Activated CD4-positive, alpha-beta T cell treated with anti-CD3 and anti-CD28 coated beads, Interleukin-2, amount 50 U/mL, for 1 hour (primary cell): ENCODE data around the gene SPRED2.
A peak's percentile ranks its signal among the peaks of the same experiment; 100 is the strongest.

Source experiments
- DNase-seq: peaks from one replicate; pipeline ENCODE4 v3.0.0-alpha.2; 2020

Gene SPRED2

DNA sequence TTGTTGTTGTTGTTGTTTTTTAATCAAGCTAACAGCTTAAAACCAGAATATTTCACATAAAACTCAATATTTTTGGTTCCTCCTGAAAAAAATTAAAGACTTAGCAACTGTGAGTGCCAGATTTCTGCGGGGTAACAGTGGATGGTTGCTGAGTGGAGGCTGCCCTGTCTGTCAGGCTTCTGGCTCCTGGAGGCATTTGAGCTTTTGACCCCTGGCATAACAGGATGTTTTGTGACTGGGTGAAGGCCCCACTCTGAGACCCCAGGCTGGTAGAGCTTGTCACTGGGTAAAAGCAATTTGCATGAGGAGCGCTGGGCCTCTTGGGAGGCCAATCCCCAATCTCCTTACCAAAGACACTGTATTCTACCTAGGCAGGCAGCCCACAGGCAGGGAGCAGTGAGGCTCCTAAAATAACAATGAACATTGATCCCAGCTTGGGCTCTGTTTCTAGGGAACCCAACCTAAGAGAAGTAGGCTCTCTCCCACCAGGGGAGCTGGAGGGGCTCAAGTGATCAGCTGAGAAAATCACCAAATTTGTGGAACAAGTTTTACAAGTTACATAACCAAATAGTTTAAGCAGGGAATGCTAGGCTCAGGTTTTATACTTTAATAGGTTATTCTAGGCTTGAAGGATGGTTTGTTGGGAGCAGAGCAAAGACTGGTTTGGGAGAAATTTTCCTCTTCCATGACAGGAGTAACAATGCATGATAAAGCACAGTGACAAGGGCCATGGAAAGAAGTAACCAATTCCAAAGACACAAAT lies 5.9 kb upstream of the SPRED2 start:
- no peak for DNase-seq

- DNase-seq = no peak
These were observed 5.2 kb upstream of the SPRED2 start for GRCh38 chr2:65437392-65438135.

- DNase-seq = no peak
These were observed 4.4 kb upstream of the SPRED2 start for GRCh38 chr2:65436824-65437221.

DNA sequence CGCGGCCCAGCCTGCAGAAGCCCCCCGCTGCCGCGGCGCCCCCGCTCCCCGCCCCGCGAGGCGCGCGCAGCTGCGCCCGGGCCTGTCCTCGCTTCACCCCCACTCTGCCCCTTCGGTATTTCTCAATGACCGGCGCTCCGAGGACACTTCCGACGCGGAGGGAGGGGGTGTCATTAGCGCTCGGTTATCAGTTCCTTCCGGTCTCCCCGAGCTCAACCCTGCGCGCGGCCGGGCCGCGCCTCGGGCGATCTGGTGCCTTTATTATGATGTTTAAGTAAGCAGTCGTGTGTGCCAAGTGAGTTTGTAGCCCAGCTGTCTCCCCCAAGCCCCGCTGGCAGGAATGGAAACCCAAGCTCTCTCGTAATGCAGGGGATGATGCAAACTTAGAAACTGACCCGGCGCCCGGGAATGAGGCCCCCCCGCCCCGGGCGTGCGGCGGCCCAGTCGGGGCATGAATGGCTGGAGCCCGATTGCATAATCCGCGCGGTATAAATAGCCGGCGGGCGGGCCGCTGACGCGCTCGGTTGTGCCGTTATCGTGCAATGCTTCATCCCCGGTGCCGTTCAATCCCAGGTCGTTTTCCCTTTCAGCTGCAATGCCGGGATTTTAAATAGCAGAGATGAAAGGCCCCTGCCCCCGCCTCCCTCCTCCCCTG lies 3.9 kb upstream of the SPRED2 start:
- no peak for DNase-seq

DNA sequence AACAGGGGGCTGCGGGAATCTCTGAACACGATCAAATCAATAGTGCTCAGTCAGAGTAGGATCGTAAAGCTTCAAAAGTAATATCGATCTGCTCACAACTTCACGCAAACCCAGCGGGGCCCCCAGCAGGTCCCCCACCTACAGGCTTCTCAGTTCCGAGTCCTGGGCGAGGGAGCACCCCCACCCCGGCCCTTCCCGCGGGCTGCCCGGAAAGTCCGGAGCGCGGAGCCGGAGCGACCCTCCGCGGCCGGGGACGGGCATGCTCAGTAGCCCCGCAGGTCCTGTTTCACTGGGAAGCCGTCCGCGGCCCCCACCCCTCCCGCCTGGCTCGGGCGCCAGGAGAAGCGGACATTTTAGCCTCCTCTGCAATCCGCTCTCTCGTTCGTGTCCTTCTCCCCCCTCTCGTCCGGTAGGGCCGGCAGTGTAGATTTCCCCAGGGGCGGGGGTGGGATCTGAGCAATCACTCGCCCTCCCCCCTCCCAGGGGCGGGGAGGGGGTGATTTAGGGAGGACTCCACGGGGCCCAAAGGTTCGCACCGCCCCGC lies 3.3 kb upstream of the SPRED2 start:
- peak; percentile 16 for DNase-seq

DNA sequence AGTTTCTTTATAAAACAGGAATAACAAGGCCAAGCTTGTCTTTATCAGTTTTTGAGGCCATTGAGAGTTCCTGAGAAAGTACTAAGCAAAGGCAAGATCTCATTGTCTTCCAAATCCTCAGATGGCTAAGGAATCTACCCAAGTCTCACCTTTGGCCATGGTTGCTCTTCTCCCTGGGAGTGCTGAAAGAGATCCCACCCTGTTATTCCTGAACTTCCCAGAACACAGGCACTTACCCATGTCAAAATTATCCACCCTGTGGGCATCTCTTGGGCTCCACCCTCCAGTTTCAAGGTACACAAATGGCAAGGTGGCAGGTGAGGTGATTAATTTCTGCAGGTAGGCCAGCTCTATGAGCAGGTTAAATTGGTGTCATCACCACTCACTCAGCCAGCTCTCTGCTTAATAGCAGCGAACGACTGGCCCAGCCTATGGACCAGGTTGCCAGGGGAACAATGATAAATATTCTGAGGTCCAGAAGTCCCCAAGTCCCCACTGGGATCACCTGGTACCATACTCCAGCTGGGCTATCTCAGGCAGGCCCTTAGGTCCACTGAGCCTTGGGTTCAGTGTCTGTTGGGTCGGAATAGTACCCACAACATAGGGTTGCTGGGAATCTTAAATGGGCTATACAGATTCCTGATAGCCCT lies 2.3 kb upstream of the SPRED2 start:
- no peak for DNase-seq

DNA sequence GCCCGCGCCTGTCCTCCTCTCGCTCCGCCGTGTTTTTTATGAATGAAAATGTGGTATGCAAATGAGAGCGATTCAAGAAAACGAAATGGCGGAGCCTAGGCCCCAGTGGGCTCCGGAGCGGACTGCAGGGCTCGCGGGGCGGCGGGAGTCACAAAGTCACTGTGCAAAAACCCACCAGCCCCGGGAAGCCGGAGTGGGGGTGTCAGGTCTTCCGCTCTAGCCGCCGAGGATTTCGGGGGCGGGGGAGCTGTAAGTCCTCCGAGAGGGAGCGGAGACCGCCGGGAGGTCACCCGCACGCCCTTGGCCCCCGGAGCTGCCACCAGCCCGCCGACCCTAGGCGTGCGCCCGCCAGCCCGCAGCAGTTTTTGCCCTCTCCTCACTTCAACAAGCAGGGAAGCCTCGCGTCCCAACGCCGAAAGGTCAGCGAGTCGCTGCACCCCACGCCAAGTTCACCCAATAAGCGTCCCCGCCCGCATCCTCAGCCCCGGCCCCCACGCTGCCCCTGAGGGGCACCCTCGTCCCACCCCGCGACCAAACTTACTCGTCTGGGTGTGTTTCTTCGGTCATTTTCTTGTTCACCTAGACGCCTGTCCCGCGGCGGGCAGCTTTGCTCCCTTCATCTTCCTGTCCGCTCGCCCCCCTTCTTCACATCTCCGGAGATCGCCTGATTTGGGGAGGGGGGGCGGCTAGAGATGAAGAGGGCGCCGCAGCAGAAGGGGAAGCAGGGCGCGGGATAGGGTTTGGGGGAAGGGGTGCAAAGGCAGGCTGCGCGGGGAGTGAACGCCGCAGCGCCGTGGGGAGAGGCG lies 775 bp downstream of the SPRED2 start:
- peak; percentile 36 for DNase-seq

DNA sequence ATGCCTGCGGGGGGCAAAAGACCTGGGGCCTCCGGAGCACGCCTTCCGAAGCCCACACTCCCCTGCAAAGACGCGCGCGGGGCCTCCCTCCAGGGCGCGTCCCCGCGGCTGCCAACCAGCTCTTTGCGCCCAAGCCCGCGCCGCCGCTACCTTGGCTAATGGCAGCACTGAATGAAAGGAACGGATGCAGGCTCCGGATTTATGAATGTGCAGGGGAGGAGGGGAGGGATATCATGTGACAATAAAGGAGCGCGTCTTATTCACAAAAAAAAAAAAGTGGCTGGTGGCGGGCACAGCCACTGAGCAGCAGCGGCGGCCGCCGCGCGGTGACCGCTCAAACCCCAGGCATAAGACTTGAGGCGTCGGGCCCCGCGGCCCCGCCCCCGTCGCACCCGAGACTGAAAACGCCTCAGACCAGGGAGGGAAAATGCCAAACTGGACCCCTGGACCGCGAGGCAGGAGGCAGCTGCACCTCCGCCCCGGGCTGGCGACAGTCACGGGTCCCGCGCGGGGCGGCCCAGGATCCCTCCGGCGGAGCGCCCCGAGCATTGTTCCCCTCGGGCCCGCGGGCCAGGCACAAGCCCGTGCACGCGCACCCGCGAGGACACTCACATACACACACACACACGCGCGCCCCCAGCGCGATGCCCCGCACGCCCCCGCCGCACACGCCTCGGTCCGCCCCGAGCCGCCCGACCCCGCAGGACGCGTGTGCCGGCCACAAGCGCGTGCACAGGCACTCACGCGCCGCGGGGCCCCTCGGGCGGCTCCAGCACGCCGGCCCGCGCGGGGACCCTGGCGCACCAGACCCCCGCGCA lies 1.6 kb downstream of the SPRED2 start:
- DNase-seq = peak; percentile 54

GRCh38 chr2:65429786-65430602 lies 2.4 kb downstream of the SPRED2 start:
- DNase-seq = no peak

- no peak for DNase-seq
These were observed 4.9 kb downstream of the SPRED2 start for GRCh38 chr2:65427532-65427931.

GRCh38 chr2:65425276-65425675 lies 7.1 kb downstream of the SPRED2 start:
- DNase-seq = no peak

DNA sequence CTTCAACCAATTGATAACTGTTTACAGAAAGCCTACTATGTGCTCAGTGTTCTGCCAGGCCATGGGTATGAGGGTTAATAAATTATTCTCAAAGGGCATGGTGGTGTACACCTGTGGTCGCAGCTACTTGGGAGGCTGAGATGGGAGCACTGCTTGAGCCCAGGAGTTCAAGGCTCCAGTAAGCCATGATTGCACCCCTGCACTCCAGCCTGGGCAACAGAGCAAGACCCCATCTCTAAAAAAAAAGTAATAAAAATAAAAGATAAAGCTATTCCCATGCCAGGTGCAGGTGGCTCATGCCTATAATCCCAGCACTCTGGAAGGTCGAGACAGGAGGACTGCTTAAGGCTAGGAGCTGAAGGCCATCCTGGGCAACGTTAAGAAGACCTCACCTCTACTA lies 8.0 kb downstream of the SPRED2 start:
- no peak for DNase-seq

DNA sequence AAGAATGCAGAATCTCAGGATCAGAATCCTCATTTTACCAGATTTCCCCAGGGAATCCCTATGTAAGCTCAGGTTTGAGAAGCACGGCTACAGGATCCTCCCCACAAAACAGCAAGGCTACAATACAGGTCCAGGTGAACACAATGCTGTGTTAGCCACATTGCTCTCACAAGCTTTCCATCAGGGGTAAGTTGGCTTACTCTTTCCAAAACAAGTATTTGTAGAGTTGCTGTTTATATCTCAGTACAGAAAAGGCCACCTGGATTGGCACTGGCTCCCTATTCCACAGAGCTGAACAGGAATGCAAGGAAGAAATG lies 11.0 kb downstream of the SPRED2 start:
- no peak for DNase-seq

DNA sequence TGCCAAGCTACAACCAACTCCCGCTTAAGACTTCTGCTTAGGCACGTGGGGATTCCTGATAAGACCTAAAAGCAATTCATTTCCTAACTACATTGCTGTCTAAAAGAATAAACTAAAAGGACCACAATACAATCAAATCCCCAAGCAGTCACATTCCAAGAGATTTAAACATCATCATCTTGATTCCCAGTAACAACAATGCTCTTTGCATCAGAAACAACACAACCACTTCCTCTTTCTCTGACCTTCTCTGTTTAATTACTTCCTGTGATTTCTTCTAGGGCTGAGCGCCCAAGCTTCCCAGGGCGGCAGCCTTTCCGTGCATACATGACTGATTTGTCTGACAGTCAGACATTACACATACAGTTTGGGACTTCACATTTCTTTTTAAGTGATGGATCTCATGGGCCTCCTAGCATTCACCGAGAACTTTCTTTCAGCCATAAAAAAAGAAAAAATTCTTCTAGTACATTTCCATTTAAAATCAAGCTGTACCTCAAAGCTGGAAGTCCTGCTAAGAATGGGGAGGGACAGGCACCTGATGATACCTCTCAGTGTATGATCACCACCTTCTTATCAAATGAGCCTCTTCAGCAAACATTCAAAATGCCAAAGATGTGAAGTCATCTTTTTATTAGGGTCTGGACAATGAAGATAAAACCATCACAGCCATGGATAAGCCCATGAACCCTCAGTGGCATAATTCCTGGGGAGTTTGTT lies 11.5 kb downstream of the SPRED2 start:
- no peak for DNase-seq

GRCh38 chr2:65417509-65418085 lies 14.8 kb downstream of the SPRED2 start:
- no peak for DNase-seq

- DNase-seq = no peak
These were observed 15.5 kb downstream of the SPRED2 start for GRCh38 chr2:65416945-65417344.

GRCh38 chr2:65416321-65416720 lies 16.1 kb downstream of the SPRED2 start:
- no peak for DNase-seq

- no peak for DNase-seq
These were observed 17.3 kb downstream of the SPRED2 start for GRCh38 chr2:65415091-65415490.

GRCh38 chr2:65413610-65414009 lies 18.8 kb downstream of the SPRED2 start:
- no peak for DNase-seq

- no peak for DNase-seq
These were observed 19.3 kb downstream of the SPRED2 start for GRCh38 chr2:65413106-65413505.
